GM18508 (cell line): ENCODE results near the gene PRAMEF11.
"Not testable (repeated sequence)": the region's sequence is repeated elsewhere in the genome, so short reads cannot be mapped to it uniquely, and the experiment has no call there.

Source experiments
- ATAC-seq: cut with Tn5 transposase; IDR thresholded peaks from one replicate; pipeline ENCODE4 v1.9.1; 2021; ENCODE audit warnings: moderate number of reproducible peaks; ENCODE audit not compliant: insufficient read depth, unreplicated experiment

PRAMEF11 gene

DNA sequence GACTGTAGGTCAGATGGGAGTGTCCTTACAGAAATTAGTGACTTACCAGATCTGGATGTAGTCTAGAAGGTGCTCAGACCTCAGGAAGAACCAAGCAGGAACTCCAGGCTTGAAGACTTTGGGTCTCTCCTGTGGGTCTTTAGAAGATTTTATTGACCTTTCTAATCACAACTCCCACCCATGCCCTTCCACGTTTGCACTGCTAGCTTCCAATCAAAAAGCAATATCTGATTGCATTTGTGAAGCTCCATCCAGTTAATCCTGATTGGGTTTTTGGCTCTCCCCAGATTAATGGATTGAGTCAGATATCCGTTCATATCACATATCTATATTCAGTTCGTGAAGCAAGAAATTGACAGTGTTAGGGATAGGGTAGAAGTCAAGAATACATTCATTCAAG lies at the start of gene PRAMEF11:
Gene PRAMEF11, minus strand, starts transcription at position 101 of the 400 bp plus-strand sequence. CDS start 2,621 bp downstream, outside the sequence.
- not testable (repeated sequence) for ATAC-seq

- not testable (repeated sequence) for ATAC-seq
These were observed 47.2 kb upstream of the PRAMEF11 start for GRCh38 chr1:12878453-12878852.

- not testable (repeated sequence) for ATAC-seq
These were observed 32.1 kb upstream of the PRAMEF11 start for GRCh38 chr1:12863131-12863880.

DNA sequence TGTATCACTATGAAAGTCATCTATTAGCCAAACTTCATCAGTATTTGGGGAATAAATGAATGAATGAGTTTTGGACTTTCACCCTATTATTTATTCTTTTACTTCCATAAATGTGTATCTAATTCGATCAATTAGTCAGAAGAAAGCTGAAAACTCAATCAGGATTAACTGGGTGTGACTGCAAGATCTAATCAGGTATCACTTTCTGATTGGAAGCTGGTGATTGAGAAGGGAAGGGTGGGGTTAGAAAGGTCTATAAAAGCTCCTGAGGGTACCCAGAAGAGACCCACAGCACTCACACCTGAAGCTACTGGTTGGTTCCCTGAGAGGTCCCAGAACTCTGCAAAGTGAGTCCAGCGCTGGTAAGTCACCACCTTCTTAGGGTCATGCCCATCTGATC lies 25.6 kb upstream of the PRAMEF11 start, which contains the start of gene PRAMEF2:
Gene PRAMEF2, plus strand, starts transcription at position 301 of the 400 bp plus-strand sequence. CDS start 1,924 bp downstream, outside the sequence.
- ATAC-seq: not testable (repeated sequence)

DNA sequence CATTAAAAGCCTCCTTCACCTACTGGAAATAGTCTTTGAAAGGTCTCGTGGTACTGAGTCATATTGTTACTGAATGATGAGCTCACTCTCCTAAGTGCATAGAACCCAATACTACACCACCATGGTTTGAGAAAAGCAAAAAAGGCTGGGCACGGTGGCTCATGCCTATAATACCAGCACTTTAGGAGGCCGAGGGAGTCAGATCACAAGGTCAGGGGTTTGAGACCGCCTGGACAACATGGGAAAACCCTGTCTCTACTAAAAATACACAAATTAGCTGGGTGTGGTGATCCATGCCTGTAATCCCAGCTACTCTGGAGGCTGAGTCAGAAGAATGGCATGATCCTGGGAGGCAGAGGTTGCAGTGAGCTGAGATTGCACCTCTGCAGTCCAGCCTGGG lies 20.6 kb upstream of the PRAMEF11 start:
- no peak for ATAC-seq

GRCh38 chr1:12848620-12849019 lies 17.4 kb upstream of the PRAMEF11 start, which contains the start of gene HNRNPCL1:
HNRNPCL1 (minus strand) TSS chr1:12848720; CDS start chr1:12848289, 431 bp downstream.
- ATAC-seq: not testable (repeated sequence)

DNA sequence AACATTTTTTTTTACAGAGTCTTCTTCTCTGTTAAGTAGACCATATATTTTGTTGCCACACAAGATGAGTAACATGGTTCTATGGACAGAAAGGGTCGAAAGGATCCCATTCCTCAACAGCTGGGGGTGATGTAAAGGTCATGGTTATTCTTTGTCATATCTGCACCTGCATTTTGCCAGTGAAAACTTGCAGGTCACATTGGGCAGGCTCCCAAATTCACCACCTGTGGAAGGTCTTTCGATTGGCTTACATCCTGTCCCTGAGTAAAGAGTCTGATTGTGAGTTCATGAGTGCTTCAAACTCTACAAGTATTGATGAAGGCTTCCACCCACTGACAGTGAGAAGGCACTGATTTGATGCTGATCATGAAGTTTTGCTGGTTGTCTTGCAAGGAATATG lies 2.0 kb upstream of the PRAMEF11 start:
- not testable (repeated sequence) for ATAC-seq

- not testable (repeated sequence) for ATAC-seq
These were observed 12.1 kb downstream of the PRAMEF11 start for GRCh38 chr1:12819061-12819460.

DNA sequence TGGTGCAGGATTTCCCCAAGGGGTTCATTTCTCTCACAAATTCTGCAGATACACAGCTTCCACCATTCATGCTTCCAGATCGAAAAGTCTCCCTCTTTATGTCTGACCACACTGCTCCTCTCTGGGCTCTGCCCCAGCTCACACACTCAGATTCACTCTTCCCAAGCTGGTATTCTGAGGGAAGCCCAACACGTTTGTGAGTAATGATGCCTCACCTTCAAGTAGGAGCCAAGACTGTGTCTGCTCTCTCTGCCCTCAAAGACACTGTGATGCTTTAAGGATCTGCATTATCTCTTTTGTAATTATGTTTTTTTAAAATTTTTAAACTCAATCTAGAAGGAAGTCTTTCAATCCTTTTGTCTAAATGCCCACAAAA lies 19.8 kb downstream of the PRAMEF11 start:
- ATAC-seq: no peak

DNA sequence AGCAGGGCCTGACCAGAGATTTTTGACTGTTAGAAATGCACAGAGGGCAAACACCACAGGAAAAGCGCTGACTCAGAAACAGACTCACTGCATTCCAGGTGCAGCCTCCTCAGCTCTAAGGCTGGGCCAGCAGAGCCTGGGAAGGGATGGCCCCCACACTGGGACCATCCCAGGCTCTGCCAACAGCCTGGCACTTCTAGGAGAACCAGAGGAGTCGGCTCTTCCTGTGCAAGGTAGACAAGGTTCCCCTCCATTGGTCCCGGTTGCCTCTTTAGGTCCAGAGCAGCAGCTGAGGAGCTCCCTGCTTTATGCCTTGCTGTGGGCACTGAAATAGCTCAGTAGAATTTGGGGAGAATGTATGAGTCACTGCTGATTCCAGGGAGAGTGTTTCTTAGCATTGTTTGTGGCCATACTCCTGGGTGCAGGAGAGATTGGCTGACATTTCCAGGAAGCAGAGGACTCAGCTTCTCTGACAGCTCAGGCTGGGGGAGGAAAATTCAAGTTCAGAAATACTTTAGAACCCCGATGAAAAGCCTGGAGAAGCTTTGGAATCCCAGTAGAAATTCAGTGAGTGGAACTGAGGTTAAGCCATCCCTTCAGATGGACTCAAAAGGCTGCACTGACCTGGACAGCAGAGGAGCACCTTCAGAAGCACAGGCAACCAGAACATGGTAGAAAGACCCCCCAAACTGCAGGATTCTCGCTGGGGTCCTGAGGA lies 20.4 kb downstream of the PRAMEF11 start:
- ATAC-seq: no peak

DNA sequence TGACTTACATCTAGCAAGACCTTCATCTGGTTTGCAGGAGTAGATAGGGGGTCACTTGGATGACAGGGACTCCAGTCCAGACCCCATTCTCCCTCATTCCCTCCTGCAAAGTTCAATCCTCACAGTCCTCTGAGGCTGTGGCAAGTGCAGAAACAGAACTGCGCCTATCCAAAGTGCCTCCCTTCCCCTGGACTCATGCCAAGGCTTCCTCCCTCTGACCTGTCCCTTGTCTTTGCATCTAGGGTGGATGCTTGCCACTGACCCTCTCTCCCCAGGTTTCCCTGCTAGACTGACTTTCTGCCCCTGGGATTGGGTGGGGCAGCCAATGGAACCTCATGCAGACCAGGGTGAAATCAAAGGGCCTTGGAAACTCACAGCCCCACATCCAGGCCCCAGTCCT lies 21.3 kb downstream of the PRAMEF11 start:
- no peak for ATAC-seq

- ATAC-seq: no peak
These were observed 31.5 kb downstream of the PRAMEF11 start for GRCh38 chr1:12799730-12800129.

DNA sequence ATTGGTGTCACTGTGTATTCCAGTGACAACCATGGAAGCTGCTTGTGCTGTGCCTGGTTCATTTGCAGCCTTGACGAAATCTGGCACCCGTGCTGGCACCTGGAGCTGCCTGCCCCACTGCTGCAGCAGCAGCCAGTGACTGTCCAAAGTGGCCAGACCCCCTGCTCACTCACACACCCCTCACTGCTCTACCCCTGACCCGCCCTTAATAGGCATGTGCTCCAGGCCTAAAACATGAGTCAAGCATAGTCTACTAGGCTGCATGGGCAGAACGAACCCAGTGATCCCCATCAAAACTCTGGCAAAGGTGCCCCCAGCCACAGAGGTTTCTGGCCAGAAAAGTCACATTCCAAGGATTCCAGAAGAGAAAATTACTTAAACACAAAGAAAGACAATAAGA lies 32.3 kb downstream of the PRAMEF11 start:
- ATAC-seq: no peak

DNA sequence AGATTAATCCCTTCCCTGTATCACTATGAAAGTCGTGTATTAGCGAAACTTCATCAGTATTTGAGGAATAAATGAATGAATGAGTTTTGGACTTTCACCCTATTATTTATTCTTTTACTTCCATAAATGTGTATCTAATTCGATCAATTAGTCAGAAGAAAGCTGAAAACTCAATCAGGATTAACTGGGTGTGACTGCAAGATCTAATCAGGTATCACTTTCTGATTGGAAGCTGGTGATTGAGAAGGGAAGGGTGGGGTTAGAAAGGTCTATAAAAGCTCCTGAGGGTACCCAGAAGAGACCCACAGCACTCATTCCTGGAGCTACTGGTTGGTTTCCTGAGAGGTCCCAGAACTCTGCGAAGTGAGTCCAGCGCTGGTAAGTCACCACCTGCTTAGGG lies 40.1 kb downstream of the PRAMEF11 start, which contains the start of gene PRAMEF1:
Gene PRAMEF1, plus strand, starts transcription at position 301 of the 400 bp plus-strand sequence. CDS start 1,831 bp downstream, outside the sequence.
- not testable (repeated sequence) for ATAC-seq

GRCh38 chr1:12784729-12785128 lies 46.5 kb downstream of the PRAMEF11 start:
- not testable (repeated sequence) for ATAC-seq

- ATAC-seq: not testable (repeated sequence)
These were observed 47.4 kb downstream of the PRAMEF11 start for GRCh38 chr1:12783783-12784182.

- ATAC-seq: not testable (repeated sequence)
These were observed 49.7 kb downstream of the PRAMEF11 start for GRCh38 chr1:12781488-12781887.

DNA sequence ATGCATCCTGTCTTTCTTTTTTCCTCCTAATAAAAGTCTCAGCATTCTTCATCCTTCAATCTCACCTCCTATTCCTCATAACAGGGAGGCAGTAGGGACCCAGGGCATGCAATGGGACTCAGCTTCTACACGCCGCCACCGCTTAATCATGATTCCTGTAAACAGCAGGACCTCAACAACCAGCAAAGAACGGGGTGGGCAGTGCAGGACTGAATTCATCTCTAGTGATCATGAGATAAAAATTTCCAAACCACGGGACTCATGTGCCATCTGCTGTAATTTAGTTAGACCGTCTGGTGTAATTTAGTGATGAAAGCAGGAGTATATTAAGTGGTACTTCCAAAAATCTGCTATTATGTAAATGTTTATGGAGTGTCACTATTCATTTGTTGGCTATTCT lies 52.3 kb downstream of the PRAMEF11 start:
- ATAC-seq: no peak

DNA sequence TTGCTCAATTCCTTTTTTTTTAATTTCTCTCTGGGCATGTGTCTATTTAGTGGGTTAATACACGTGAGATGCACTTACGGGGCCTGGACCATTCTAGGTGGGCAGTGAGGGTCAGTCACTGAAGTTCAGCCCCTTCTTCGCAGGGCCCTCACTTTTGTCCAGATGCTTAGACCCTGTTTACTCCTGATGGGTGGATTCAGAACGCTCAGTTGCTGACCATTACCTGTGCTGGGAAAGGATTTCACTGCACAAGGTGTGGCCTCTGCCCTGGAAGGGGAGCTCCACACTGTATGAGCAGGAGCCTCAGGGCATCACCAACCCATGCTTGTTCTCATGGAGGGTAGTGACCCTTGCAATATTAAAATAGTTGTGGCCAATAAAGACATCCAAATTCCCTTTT lies 53.1 kb downstream of the PRAMEF11 start:
- no peak for ATAC-seq

DNA sequence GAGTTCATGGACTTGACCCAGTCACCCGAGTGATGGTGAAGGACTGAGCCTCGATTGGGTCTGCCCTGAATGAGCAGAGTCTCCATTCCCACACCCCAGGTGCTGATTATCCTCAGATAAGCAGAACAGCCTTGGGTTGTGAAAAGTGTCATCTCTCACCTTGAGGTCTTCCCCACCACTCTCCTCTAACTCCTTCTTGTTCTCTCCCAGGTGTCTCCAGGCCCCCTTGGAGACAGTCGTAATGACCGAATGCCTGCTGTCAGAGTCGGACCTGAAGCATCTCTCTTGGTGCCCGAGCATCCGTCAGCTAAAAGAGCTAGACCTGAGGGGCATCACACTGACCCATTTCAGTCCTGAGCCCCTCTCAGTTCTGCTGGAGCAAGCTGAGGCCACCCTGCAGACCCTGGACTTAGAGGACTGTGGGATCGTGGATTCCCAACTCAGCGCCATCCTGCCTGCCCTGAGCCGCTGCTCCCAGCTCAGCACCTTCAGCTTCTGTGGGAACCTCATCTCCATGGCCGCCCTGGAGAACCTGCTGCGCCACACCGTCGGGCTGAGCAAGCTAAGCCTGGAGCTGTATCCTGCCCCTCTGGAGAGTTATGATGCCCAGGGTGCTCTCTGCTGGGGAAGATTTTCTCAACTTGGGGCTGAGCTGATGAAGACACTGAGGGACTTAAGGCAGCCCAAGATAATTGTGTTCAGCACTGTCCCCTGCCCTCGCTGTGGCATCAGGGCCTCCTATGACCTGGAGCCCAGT lies 54.2 kb downstream of the PRAMEF11 start:
- ATAC-seq: no peak
